Stimulated activated CD8-positive, alpha-beta memory T cell treated with anti-CD3 and anti-CD28 coated beads, Interleukin-15, amount 100 ng/mL, for 24 hours (primary cell): ENCODE results near the gene ACVR1B.

Experiments used
- DNase-seq: peaks from one replicate; pipeline ENCODE4 v3.0.0-alpha.2; 2020; ENCODE audit warnings: low read depth

ACVR1B gene

DNA sequence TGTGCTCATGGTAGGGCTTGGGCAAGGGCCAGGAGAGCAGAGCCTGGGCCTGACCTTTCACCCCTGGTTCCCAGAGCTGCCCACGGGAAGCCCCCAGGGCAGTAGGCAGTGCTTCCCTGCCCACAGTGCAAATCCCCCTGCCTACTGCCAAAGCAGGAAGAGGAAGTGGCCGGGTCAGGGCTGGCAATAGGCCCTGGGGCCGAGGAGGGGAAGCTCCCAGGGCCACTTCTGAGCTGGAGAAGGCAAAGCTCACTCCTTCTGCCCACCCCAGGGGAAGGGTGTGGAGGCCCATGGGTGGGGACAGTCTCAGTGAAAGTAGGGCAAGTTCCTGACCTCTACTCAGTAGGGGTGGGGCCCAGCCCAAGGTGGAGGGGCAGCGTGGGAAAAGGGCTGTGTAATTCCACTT is 94.3 kb downstream of the ACVR1B start:
- no peak for DNase-seq
